OCI-LY3 (cell line): ENCODE data around the gene OR52E2.

Experiments used
- H2AFZ ChIP-seq: fragments of 200-600, 300-600 bp; shearing (Covaris generic); 2 replicates; pipeline ENCODE4 v1.6.0; 2014; ENCODE audit warnings: antibody characterized with exemption, low read depth, low read length
- H3K27ac ChIP-seq: fragments of 200-600, 300-600 bp; sonication (generic); 2 replicates; pipeline ENCODE4 v1.5.1; 2014; ENCODE audit warnings: mild to moderate bottlenecking, low read length, moderate library complexity, mixed read lengths
- H3K27me3 ChIP-seq: fragments of 200-600, 300-600 bp; sonication (generic); 2 replicates; pipeline ENCODE4 v1.6.1; 2014; ENCODE audit warnings: low read depth, low read length, mixed read lengths
- H3K36me3 ChIP-seq: fragments of 200-600, 300-600 bp; sonication (generic); replicated peaks from 2 replicates; pipeline ENCODE3; 2014; ENCODE audit warnings: low read depth, low read length, mixed read lengths
- H3K4me1 ChIP-seq: fragments of 300-600, 200-600 bp; sonication (generic); 2 replicates; pipeline ENCODE4 v1.6.1; 2014; ENCODE audit warnings: low read length, mixed read lengths
- H3K4me2 ChIP-seq: fragments of 200-600, 300-600 bp; sonication (generic); 2 replicates; pipeline ENCODE4 v1.6.1; 2014; ENCODE audit warnings: low read length, mixed read lengths
- H3K4me3 ChIP-seq: fragments of 300-600, 200-600 bp; sonication (generic); 2 replicates; pipeline ENCODE4 v1.5.1; 2014; ENCODE audit warnings: antibody characterized with exemption, mild to moderate bottlenecking, low read length, moderate library complexity
- H3K79me2 ChIP-seq: fragments of 300-600, 200-600 bp; shearing (Covaris generic); 2 replicates; pipeline ENCODE4 v1.6.1; 2014; ENCODE audit warnings: mild to moderate bottlenecking, low read length, mixed read lengths
- H3K9ac ChIP-seq: fragments of 300-600, 200-600 bp; shearing (Covaris generic); 2 replicates; pipeline ENCODE4 v1.6.0; 2014; ENCODE audit warnings: mild to moderate bottlenecking, low read length, moderate library complexity
- H3K9me3 ChIP-seq: fragments of 200-600, 300-600 bp; shearing (Covaris generic); 2 replicates; pipeline ENCODE4 v1.6.1; 2014; ENCODE audit warnings: low read length, mixed read lengths; ENCODE audit not compliant: insufficient read depth
- H4K20me1 ChIP-seq: fragments of 200-600, 300-600 bp; sonication (generic); 2 replicates; pipeline ENCODE4 v1.6.1; 2016; ENCODE audit warnings: low read length, mixed read lengths; ENCODE audit not compliant: insufficient read depth
- CTCF ChIP-seq: fragments of 200-600, 300-600 bp; sonication (generic); IDR thresholded peaks from 2 replicates; pipeline ENCODE4 v1.5.1; 2014; ENCODE audit warnings: antibody characterized with exemption, low read length, low read depth
- EZH2phosphoT487 ChIP-seq: fragments of 200-600 bp; shearing (Covaris generic); IDR thresholded peaks from 2 replicates; pipeline ENCODE4 v1.6.1; 2018; ENCODE audit warnings: antibody characterized with exemption, mixed run types, low read depth

OR52E2 gene

GRCh38 chr11:5037926-5038325, 21.5 kb downstream of the OR52E2 start:
- Histone ChIP-seq H2AFZ (no peak overlapping the region), H3K9ac (no peak overlapping the region), H3K9me3 (no peaks in the 10 kb centered on the region), H3K36me3 (no peaks in the 10 kb centered on the region), H3K4me3 (no peak overlapping the region), H3K4me2 (no peak overlapping the region), H3K79me2 (no peaks in the 10 kb centered on the region), H3K27ac (no peak overlapping the region), H4K20me1 (no peaks in the 10 kb centered on the region), H3K4me1 (no peaks in the 10 kb centered on the region), H3K27me3 (no peaks in the 10 kb centered on the region)
- TF ChIP-seq CTCF (no peak), EZH2phosphoT487 (no peak)

GRCh38 chr11:5036669-5037068, 22.8 kb downstream of the OR52E2 start:
- Histone ChIP-seq H3K36me3 (no peaks in the 10 kb centered on the region), H3K79me2 (no peaks in the 10 kb centered on the region), H3K27ac (no peak overlapping the region), H2AFZ (no peak overlapping the region), H3K4me3 (no peak overlapping the region), H3K9ac (no peak overlapping the region), H3K9me3 (no peaks in the 10 kb centered on the region), H4K20me1 (no peaks in the 10 kb centered on the region), H3K27me3 (no peaks in the 10 kb centered on the region), H3K4me1 (no peaks in the 10 kb centered on the region), H3K4me2 (no peak overlapping the region)
- TF ChIP-seq CTCF (no peak), EZH2phosphoT487 (no peak)

GRCh38 chr11:5021996-5022395, 37.4 kb downstream of the OR52E2 start:
- no peak overlapping the region for H3K9ac ChIP-seq
- no peaks in the 10 kb centered on the region for H4K20me1 ChIP-seq
- no peaks in the 10 kb centered on the region for H3K79me2 ChIP-seq
- TF ChIP-seq CTCF (no peak), EZH2phosphoT487 (no peak)
- H3K27me3 ChIP-seq, result no peaks in the 10 kb centered on the region
- no peak overlapping the region for H3K4me2 ChIP-seq
- peaks cover 5% of the 10 kb centered on the region; the same call in 1 of the 2 replicates for H3K9me3 ChIP-seq
- no peak overlapping the region for H3K4me3 ChIP-seq
- no peak overlapping the region for H3K27ac ChIP-seq
- H3K4me1 ChIP-seq, result no peaks in the 10 kb centered on the region
- no peaks in the 10 kb centered on the region for H3K36me3 ChIP-seq
- H2AFZ ChIP-seq, result no peak overlapping the region

GRCh38 chr11:5013012-5013411, 46.4 kb downstream of the OR52E2 start:
- TF ChIP-seq EZH2phosphoT487, result no peak
- no peak for TF ChIP-seq CTCF
- Histone ChIP-seq H3K27me3 (peaks cover 3% of the 10 kb centered on the region; the same call in 1 of the 2 replicates), H3K79me2 (no peaks in the 10 kb centered on the region), H4K20me1 (no peaks in the 10 kb centered on the region), H3K36me3 (no peaks in the 10 kb centered on the region), H3K4me3 (no peak overlapping the region), H3K4me2 (no peak overlapping the region), H3K9me3 (no peaks in the 10 kb centered on the region), H3K9ac (no peak overlapping the region), H3K27ac (no peak overlapping the region), H2AFZ (no peak overlapping the region), H3K4me1 (no peaks in the 10 kb centered on the region)
